H9 (cell line): ENCODE data around the gene OR4F15. TPM values are rescaled to one million over a fixed set of nuclear protein-coding genes. Genes with fewer than 3 reads are reported as not detected.

Experiments used
- DNase-seq: peaks from one replicate; pipeline ENCODE4 v3.0.0-alpha.2; 2017
- H2AFZ ChIP-seq: one replicate; pipeline ENCODE4 v1.6.1; 2013; ENCODE audit warnings: mild to moderate bottlenecking, low read length, control low read depth, moderate library complexity
- H2AK5ac ChIP-seq: 2 replicates; pipeline ENCODE4 v1.6.1; 2013; ENCODE audit warnings: low read length, control low read depth, mixed read lengths; ENCODE audit not compliant: insufficient read length
- H2BK120ac ChIP-seq: one replicate; pipeline ENCODE4 v1.6.1; 2013; ENCODE audit warnings: low read depth, mild to moderate bottlenecking, low read length, control low read depth, inconsistent platforms; ENCODE audit not compliant: poor library complexity, severe bottlenecking
- H2BK12ac ChIP-seq: 2 replicates; pipeline ENCODE4 v1.6.1; 2013; ENCODE audit warnings: low read length, control low read depth, mixed read lengths, low read depth; ENCODE audit not compliant: insufficient read length
- H2BK15ac ChIP-seq: 2 replicates; pipeline ENCODE4 v1.6.1; 2013; ENCODE audit warnings: low read depth, low read length, control low read depth
- H2BK20ac ChIP-seq: one replicate; pipeline ENCODE4 v1.6.1; 2013; ENCODE audit warnings: low read depth, mild to moderate bottlenecking, low read length, control low read depth, inconsistent platforms; ENCODE audit not compliant: poor library complexity, severe bottlenecking
- H2BK5ac ChIP-seq: 2 replicates; pipeline ENCODE4 v1.6.1; 2013; ENCODE audit warnings: low read length, control low read depth, mixed read lengths; ENCODE audit not compliant: insufficient read length
- H3K14ac ChIP-seq: 2 replicates; pipeline ENCODE4 v1.6.1; 2013; ENCODE audit warnings: low read length, control low read depth; ENCODE audit not compliant: insufficient read depth
- H3K18ac ChIP-seq: 2 replicates; pipeline ENCODE4 v1.6.1; 2013; ENCODE audit warnings: low read depth, mild to moderate bottlenecking, mixed read lengths, low read length, control low read depth; ENCODE audit not compliant: insufficient read length
- H3K23ac ChIP-seq: 2 replicates; pipeline ENCODE4 v1.6.1; 2013; ENCODE audit warnings: low read length, control low read depth, mixed read lengths, low read depth; ENCODE audit not compliant: insufficient read length
- H3K23me2 ChIP-seq: 2 replicates; pipeline ENCODE4 v1.6.1; 2013; ENCODE audit warnings: low read depth, mild to moderate bottlenecking, mixed read lengths, low read length, control low read depth; ENCODE audit not compliant: insufficient read length, poor library complexity, severe bottlenecking
- H3K27ac ChIP-seq: 2 replicates; pipeline ENCODE4 v1.5.1; 2013; ENCODE audit warnings: low read length, control low read depth, mixed read lengths, low read depth; ENCODE audit not compliant: insufficient read length
- H3K27me3 ChIP-seq: 2 replicates; pipeline ENCODE4 v1.6.1; 2013; ENCODE audit warnings: low read length, control low read depth, inconsistent platforms; ENCODE audit not compliant: insufficient read depth
- H3K4ac ChIP-seq: 2 replicates; pipeline ENCODE4 v1.6.1; 2013; ENCODE audit warnings: low read depth, mild to moderate bottlenecking, control low read depth, inconsistent platforms, low read length, moderate library complexity
- H3K4me1 ChIP-seq: 2 replicates; pipeline ENCODE4 v1.6.1; 2013; ENCODE audit warnings: low read length, control low read depth, inconsistent platforms; ENCODE audit not compliant: insufficient read depth
- H3K4me2 ChIP-seq: 2 replicates; pipeline ENCODE4 v1.6.1; 2013; ENCODE audit warnings: low read length, control low read depth, mixed read lengths; ENCODE audit not compliant: insufficient read length, insufficient read depth
- H3K56ac ChIP-seq: 2 replicates; pipeline ENCODE4 v1.6.1; 2013; ENCODE audit warnings: low read depth, mild to moderate bottlenecking, mixed read lengths, low read length, control low read depth; ENCODE audit not compliant: insufficient read length
- H3K79me1 ChIP-seq: 2 replicates; pipeline ENCODE4 v1.6.1; 2013; ENCODE audit warnings: low read depth, mild to moderate bottlenecking, moderate library complexity, low read length, control low read depth, inconsistent platforms; ENCODE audit not compliant: insufficient read depth, poor library complexity, severe bottlenecking
- H3K79me2 ChIP-seq: 2 replicates; pipeline ENCODE4 v1.6.1; 2013; ENCODE audit warnings: low read length, control low read depth, inconsistent platforms; ENCODE audit not compliant: insufficient read depth
- H3K9ac ChIP-seq: 2 replicates; pipeline ENCODE4 v1.6.1; 2013; ENCODE audit warnings: low read length, control low read depth, mixed read lengths; ENCODE audit not compliant: insufficient read length; ENCODE audit errors: extremely low read depth
- H3K9me3 ChIP-seq: one replicate; pipeline ENCODE4 v1.6.1; 2013; ENCODE audit warnings: low read depth, low read length, inconsistent platforms; ENCODE audit not compliant: control insufficient read depth
- H3T11ph ChIP-seq: one replicate; pipeline ENCODE4 v1.6.1; 2013; ENCODE audit warnings: mild to moderate bottlenecking, low read length, control low read depth, inconsistent platforms
- H4K20me1 ChIP-seq: one replicate; pipeline ENCODE4 v1.6.1; 2013; ENCODE audit not compliant: control insufficient read depth, insufficient read length, insufficient read depth
- H4K5ac ChIP-seq: 2 replicates; pipeline ENCODE4 v1.6.1; 2013; ENCODE audit warnings: low read depth, mild to moderate bottlenecking, mixed read lengths, low read length, control low read depth; ENCODE audit not compliant: insufficient read length
- H4K8ac ChIP-seq: replicated peaks from 2 replicates; pipeline ENCODE4 v1.6.1; 2013; ENCODE audit warnings: low read length, control low read depth, mixed read lengths, low read depth; ENCODE audit not compliant: insufficient read length
- H4K91ac ChIP-seq: 2 replicates; pipeline ENCODE4 v1.6.1; 2013; ENCODE audit warnings: low read depth, mild to moderate bottlenecking, moderate library complexity, mixed read lengths, low read length, control low read depth; ENCODE audit not compliant: insufficient read length
- H3K27ac Mint-ChIP-seq, 3 experiments: 2 replicates in 2 of 3; 3 replicates in 1 of 3; pipeline ENCODE4 v1.8.0; 2020 to 2021; ENCODE audit warnings: mixed read lengths in 3 of 3, mild to moderate bottlenecking in 1 of 3, moderate library complexity in 1 of 3
- H3K27me3 Mint-ChIP-seq: 2 replicates; pipeline ENCODE4 v1.8.0; 2021; ENCODE audit warnings: low read depth, mild to moderate bottlenecking, moderate library complexity, mixed read lengths
- H3K36me3 Mint-ChIP-seq, 3 experiments: 2 replicates in 2 of 3; 3 replicates in 1 of 3; pipeline ENCODE4 v1.8.0; 2020 to 2021; ENCODE audit warnings: low read depth in 3 of 3, mixed read lengths in 3 of 3; ENCODE audit not compliant: insufficient read depth in 1 of 3
- H3K4me1 Mint-ChIP-seq, 2 experiments: 2 replicates each; pipeline ENCODE4 v1.8.0; 2020; ENCODE audit warnings: mixed read lengths in 2 of 2
- H3K4me3 Mint-ChIP-seq, 2 experiments: 2 replicates in 1 of 2; 3 replicates in 1 of 2; pipeline ENCODE4 v1.8.0; 2020 to 2021; ENCODE audit warnings: mild to moderate bottlenecking in 2 of 2, mixed read lengths in 2 of 2, moderate library complexity in 1 of 2
- H3K9me3 Mint-ChIP-seq, 2 experiments: 2 replicates in 1 of 2; 3 replicates in 1 of 2; pipeline ENCODE4 v1.8.0; 2020; ENCODE audit warnings: mild to moderate bottlenecking in 2 of 2, mixed read lengths in 2 of 2, moderate library complexity in 1 of 2
- total RNA-seq: library from RNA; stranded (reverse); gene quantifications from 2 replicates; pipeline ENCODE4 v1.2.1, GENCODE V29; 2021
- TF ChIP-seq, protein P1 (sequence below): fragments of 200-600 bp; sonication (generic); conservative IDR thresholded peaks from 3 replicates; pipeline ENCODE4 v1.8.0; 2021; ENCODE audit warnings: antibody characterized with exemption, mild to moderate bottlenecking

The OR4F15 gene
- total RNA-seq, 1 experiment from 2014 or later: not detected

DNA sequence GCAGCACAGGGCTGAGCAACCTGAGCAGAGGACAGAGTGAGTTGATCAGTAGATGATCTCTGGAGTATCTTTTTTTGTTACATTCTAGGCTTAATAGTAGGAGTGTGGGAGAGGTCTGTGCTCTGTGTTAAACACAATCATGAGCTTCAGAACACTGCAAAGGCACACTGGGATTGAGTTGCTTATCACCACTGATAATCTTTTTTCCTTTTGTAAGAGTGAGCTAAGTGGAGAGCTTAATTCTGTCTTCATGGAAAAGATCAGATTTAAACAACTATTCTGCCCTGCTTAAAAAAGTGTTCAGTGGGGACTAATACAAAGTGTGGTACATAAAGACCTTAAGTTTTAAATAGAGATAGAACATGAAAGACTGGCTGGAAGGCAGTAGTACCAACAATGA, 7.6 kb upstream of the OR4F15 start:
- Histone ChIP-seq H2BK5ac (no peak overlapping the region), H3K23me2 (no peaks in the 10 kb centered on the region), H3K23ac (no peak overlapping the region), H3K9me3 (no peaks in the 10 kb centered on the region), H3K4me2 (no peak overlapping the region), H3K18ac (no peak overlapping the region), H3K27ac (no peak overlapping the region), H4K5ac (no peak overlapping the region), H3K4ac (no peak overlapping the region), H2BK120ac (no peak overlapping the region), H4K8ac (no peak overlapping the region), H2BK15ac (no peak overlapping the region), H2BK20ac (no peak overlapping the region), H3K27me3 (no peaks in the 10 kb centered on the region), H3T11ph (no peak overlapping the region), H3K4me1 (no peaks in the 10 kb centered on the region), H3K79me2 (no peaks in the 10 kb centered on the region), H2AK5ac (no peak overlapping the region), H2AFZ (no peak overlapping the region), H2BK12ac (no peak overlapping the region), H3K14ac (no peak overlapping the region), H3K56ac (no peak overlapping the region), H4K20me1 (no peaks in the 10 kb centered on the region), H4K91ac (no peak overlapping the region), H3K9ac (no peak overlapping the region), H3K79me1 (no peaks in the 10 kb centered on the region)
- Mint-ChIP-seq H3K27me3 (peaks cover 6% of the 10 kb centered on the region), H3K4me1 (no peaks in the 10 kb centered on the region), H3K9me3 (no peaks in the 10 kb centered on the region; a peak in 1 of 5 replicates), H3K27ac (no peak overlapping the region), H3K36me3 (no peaks in the 10 kb centered on the region), H3K4me3 (no peak overlapping the region)
- DNase-seq: no peak
- TF ChIP-seq, protein P1, sequence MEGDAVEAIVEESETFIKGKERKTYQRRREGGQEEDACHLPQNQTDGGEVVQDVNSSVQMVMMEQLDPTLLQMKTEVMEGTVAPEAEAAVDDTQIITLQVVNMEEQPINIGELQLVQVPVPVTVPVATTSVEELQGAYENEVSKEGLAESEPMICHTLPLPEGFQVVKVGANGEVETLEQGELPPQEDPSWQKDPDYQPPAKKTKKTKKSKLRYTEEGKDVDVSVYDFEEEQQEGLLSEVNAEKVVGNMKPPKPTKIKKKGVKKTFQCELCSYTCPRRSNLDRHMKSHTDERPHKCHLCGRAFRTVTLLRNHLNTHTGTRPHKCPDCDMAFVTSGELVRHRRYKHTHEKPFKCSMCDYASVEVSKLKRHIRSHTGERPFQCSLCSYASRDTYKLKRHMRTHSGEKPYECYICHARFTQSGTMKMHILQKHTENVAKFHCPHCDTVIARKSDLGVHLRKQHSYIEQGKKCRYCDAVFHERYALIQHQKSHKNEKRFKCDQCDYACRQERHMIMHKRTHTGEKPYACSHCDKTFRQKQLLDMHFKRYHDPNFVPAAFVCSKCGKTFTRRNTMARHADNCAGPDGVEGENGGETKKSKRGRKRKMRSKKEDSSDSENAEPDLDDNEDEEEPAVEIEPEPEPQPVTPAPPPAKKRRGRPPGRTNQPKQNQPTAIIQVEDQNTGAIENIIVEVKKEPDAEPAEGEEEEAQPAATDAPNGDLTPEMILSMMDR: no peak
